ENCODE results near the gene POLR3K. TPM values are rescaled to one million over a fixed set of nuclear protein-coding genes. Genes with fewer than 3 reads are reported as not detected.

The POLR3K gene
- total RNA-seq (2014; rRNA removed; shearing (Covaris generic)) (2.2 and 5.2 TPM in 2 replicates), polyA plus RNA-seq (2016; fragmentation: Nextera tagmentation; extraction: Ambion mirVana) (16.0 and 17.2 TPM in 2 replicates)

DNA sequence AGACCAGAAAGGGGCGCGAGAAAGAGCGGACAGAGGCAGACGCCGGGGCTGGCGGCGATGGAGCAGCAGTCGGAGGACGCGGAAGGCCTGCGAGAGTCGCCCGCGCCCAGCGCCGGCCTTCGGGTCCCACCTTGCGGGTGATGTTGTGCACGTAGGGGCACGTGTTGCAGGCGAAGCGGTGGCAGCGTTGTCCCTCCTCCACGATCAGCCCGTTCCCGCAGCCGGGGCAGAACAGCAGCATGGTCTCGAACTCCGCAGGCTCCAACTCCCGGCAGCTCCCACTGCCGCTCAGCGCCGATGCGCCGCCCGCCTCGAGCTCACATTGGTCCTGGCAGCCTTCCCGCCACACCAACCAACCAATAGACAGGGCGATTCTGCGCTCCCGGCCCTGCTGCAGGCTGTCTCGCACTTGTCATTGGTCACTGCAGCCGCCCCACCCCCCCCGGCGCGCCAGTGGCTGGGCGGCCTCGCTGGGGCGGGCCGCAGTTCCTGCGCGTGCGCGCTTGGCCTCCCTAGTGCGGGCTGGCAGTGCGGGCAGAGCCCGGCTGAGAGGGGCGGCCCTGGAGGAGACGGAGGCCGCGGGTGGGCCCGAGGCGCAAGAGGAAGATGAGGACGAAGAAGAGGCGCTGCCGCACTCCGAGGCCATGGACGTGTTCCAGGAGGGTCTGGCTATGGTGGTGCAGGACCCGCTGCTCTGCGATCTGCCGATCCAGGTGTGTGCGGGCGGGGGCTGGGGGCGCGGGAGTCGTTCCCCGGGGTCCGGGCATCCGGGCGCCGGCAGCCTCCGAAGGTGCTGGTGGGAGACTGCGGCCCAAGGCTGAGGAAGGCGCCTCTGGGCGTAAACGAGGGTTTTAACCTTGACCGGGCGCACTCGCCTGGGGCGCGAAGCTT is at the start of gene POLR3K, which contains the start of gene SNRNP25:
Gene POLR3K, minus strand, starts transcription at position 263 of the 891 bp plus-strand sequence. Its CDS starts 22 bp downstream, at position 241.
Gene SNRNP25, plus strand, starts transcription at position 483 of the 891 bp plus-strand sequence. Its CDS starts 189 bp downstream, at position 672.
- H3K9me3 ChIP-seq (ENCODE audit: low read depth): no peaks in the 10 kb centered on the region
- no peaks in the 10 kb centered on the region for H3K27me3 ChIP-seq (replicated peaks; ENCODE audit: insufficient read depth)
- no peaks in the 10 kb centered on the region for H3K9me2 ChIP-seq (ENCODE audit: insufficient read depth)
- H3K27ac ChIP-seq: peak within 1 kb of the TSS; percentile 59
- DNase-seq: peak; percentile 100
- peak within 1 kb of the TSS; percentile 87 for H3K4me3 ChIP-seq
- H3K4me1 ChIP-seq (ENCODE audit: insufficient read depth): 0 out of 2 replicates have a peak, but pooled peaks cover 3% of the 10 kb centered on the region
- no peaks in the 10 kb centered on the region for H4K20me1 ChIP-seq (ENCODE audit: insufficient read depth)
- peak within 1 kb of the TSS; percentile 81 for H3K9ac ChIP-seq
- in situ Hi-C loops (cut with MboI): no loop called here
- H3K36me3 ChIP-seq (ENCODE audit: low read depth): peaks cover 11% of the 10 kb centered on the region; the same call in 1 of the 2 replicates
- WGBS, 2 experiments (ENCODE audit: low coverage in 1 of 2, low lambda C conversion rate in 2 of 2, missing lambda C conversion rate in 2 of 2): 1 to 2% methylated on average over 70 to 72 of the region's 91 CpGs
- H3K4me2 ChIP-seq (ENCODE audit: unreplicated experiment): peak within 1 kb of the TSS; percentile 86
- peaks cover 4% of the 10 kb centered on the region; the same call in 1 of the 2 replicates for H3F3A ChIP-seq (ENCODE audit: insufficient read depth)
- peaks cover 39% of the 10 kb centered on the region for H3K79me2 ChIP-seq (ENCODE audit: insufficient read depth)
- peak within 1 kb of the TSS; percentile 93 for H2AFZ ChIP-seq
- TF ChIP-seq EZH2 (IDR thresholded peaks at IDR 0.05; ENCODE audit: insufficient read depth, poor library complexity, severe bottlenecking): no peak
- TF ChIP-seq EZH2phosphoT487 (IDR thresholded peaks at IDR 0.05; ENCODE audit: insufficient read depth, low read depth): no peak

DNA sequence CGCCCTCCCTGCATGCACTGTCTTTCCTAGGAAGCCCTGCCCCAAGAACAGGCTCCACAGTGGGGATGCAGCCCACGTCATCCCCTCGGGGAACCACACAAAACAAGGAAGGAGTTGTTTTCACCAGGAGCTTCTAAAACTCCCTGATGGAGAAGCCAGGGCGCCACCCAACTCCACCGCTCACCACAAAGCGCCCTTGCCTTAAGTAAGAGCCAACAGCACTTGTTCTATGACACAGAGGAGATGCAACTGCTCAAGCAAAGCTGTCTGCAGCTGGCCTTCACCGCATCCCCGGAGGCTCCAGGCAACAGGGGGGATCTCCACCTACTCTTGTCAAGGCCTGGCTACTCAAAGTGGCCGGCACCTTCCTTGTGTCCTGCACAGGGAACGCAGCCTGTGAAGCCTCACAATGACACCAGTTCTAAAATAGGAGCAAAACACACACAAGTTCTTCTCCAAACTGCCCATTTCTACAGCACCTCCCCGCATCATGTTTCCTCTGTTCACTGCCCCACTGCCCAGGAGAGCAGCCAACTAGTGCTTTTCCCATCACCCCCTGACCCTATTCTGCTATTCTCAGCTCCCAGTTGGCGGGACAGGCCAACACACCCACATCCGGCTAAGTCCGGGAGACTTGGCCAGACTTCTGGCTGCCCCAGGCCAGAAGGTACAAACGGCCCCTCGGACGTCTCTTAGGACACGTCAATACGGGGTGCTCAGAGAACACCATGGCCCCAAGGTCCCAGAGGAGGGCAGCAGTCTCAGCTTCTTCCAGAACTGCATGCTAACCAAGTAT is 48.9 kb upstream of the POLR3K start:
- 0 out of 2 replicates have a peak, but pooled peaks cover 2% of the 10 kb centered on the region for H3K4me1 ChIP-seq (ENCODE audit: insufficient read depth)
- H3K9me3 ChIP-seq (ENCODE audit: low read depth): no peaks in the 10 kb centered on the region
- WGBS, 2 experiments (ENCODE audit: low coverage in 1 of 2, low lambda C conversion rate in 2 of 2, missing lambda C conversion rate in 2 of 2): 88 to 91% methylated on average over 19 of the region's 19 CpGs
- no peak overlapping the region for H3K9ac ChIP-seq
- no peak overlapping the region for H3K27ac ChIP-seq
- H4K20me1 ChIP-seq (ENCODE audit: insufficient read depth): no peaks in the 10 kb centered on the region
- no peaks in the 10 kb centered on the region; the same call in 1 of the 2 replicates for H3K79me2 ChIP-seq (ENCODE audit: insufficient read depth)
- peaks cover 4% of the 10 kb centered on the region; the same call in 1 of the 2 replicates for H3K36me3 ChIP-seq (ENCODE audit: low read depth)
- H2AFZ ChIP-seq: no peak overlapping the region
- H3K4me2 ChIP-seq (ENCODE audit: unreplicated experiment): no peak overlapping the region
- TF ChIP-seq EZH2phosphoT487 (IDR thresholded peaks at IDR 0.05; ENCODE audit: insufficient read depth, low read depth) (no peak), EZH2 (IDR thresholded peaks at IDR 0.05; ENCODE audit: insufficient read depth, poor library complexity, severe bottlenecking) (no peak)
- H3K4me3 ChIP-seq: no peak overlapping the region
- in situ Hi-C loops (cut with MboI): no loop called here
- H3K27me3 ChIP-seq (replicated peaks; ENCODE audit: insufficient read depth): no peaks in the 10 kb centered on the region
- DNase-seq: no peak
- H3F3A ChIP-seq (ENCODE audit: insufficient read depth): no peaks in the 10 kb centered on the region
- no peaks in the 10 kb centered on the region for H3K9me2 ChIP-seq (ENCODE audit: insufficient read depth)

- no peaks in the 10 kb centered on the region; the same call in 1 of the 2 replicates for H3K79me2 ChIP-seq (ENCODE audit: insufficient read depth)
- 0 out of 2 replicates have a peak, but pooled peaks cover 5% of the 10 kb centered on the region for H3K4me1 ChIP-seq (ENCODE audit: insufficient read depth)
- no peak for TF ChIP-seq EZH2 (IDR thresholded peaks at IDR 0.05; ENCODE audit: insufficient read depth, poor library complexity, severe bottlenecking)
- TF ChIP-seq EZH2phosphoT487 (IDR thresholded peaks at IDR 0.05; ENCODE audit: insufficient read depth, low read depth): no peak
- H3K9ac ChIP-seq: no peak overlapping the region
- H3K27ac ChIP-seq: no peak overlapping the region
- no peak overlapping the region for H2AFZ ChIP-seq
- in situ Hi-C loops (cut with MboI): no loop called here
- 94 to 95% methylated on average over 6 of the region's 6 CpGs for WGBS, 2 experiments (ENCODE audit: low coverage in 1 of 2, low lambda C conversion rate in 2 of 2, missing lambda C conversion rate in 2 of 2)
- no peak overlapping the region for H3K4me3 ChIP-seq
- no peaks in the 10 kb centered on the region for H3K9me2 ChIP-seq (ENCODE audit: insufficient read depth)
- no peaks in the 10 kb centered on the region for H3F3A ChIP-seq (ENCODE audit: insufficient read depth)
- H3K4me2 ChIP-seq (ENCODE audit: unreplicated experiment): no peak overlapping the region
- no peaks in the 10 kb centered on the region for H4K20me1 ChIP-seq (ENCODE audit: insufficient read depth)
- DNase-seq: no peak
- no peaks in the 10 kb centered on the region for H3K27me3 ChIP-seq (replicated peaks; ENCODE audit: insufficient read depth)
- H3K9me3 ChIP-seq (ENCODE audit: low read depth): no peaks in the 10 kb centered on the region
- H3K36me3 ChIP-seq (ENCODE audit: low read depth): peaks cover under 1% of the 10 kb centered on the region; the same call in 1 of the 2 replicates
Measured at GRCh38 chr16:101586-101985, 48.2 kb upstream of the POLR3K start.

GRCh38 chr16:100989-101388 is 47.6 kb upstream of the POLR3K start:
- Histone ChIP-seq H3K27ac (no peak overlapping the region), H3K4me2 (ENCODE audit: unreplicated experiment) (no peak overlapping the region), H4K20me1 (ENCODE audit: insufficient read depth) (no peaks in the 10 kb centered on the region), H3K27me3 (replicated peaks; ENCODE audit: insufficient read depth) (no peaks in the 10 kb centered on the region), H3K9ac (no peak overlapping the region), H3K9me2 (ENCODE audit: insufficient read depth) (no peaks in the 10 kb centered on the region), H3K36me3 (ENCODE audit: low read depth) (no peaks in the 10 kb centered on the region; the same call in 1 of the 2 replicates), H2AFZ (no peak overlapping the region), H3K79me2 (ENCODE audit: insufficient read depth) (no peaks in the 10 kb centered on the region), H3K4me1 (ENCODE audit: insufficient read depth) (0 out of 2 replicates have a peak, but pooled peaks cover 5% of the 10 kb centered on the region), H3F3A (ENCODE audit: insufficient read depth) (no peaks in the 10 kb centered on the region), H3K4me3 (no peak overlapping the region), H3K9me3 (ENCODE audit: low read depth) (no peaks in the 10 kb centered on the region)
- in situ Hi-C loops (cut with MboI): no loop called here
- no peak for TF ChIP-seq EZH2phosphoT487 (IDR thresholded peaks at IDR 0.05; ENCODE audit: insufficient read depth, low read depth)
- no peak for TF ChIP-seq EZH2 (IDR thresholded peaks at IDR 0.05; ENCODE audit: insufficient read depth, poor library complexity, severe bottlenecking)
- no peak for DNase-seq
- WGBS, 2 experiments (ENCODE audit: low coverage in 1 of 2, low lambda C conversion rate in 2 of 2, missing lambda C conversion rate in 2 of 2): 71 to 77% methylated on average over 5 of the region's 5 CpGs
